ENCODE results near the gene CEP104. TPM values are rescaled to one million over a fixed set of nuclear protein-coding genes. Genes with fewer than 3 reads are reported as not detected.

CEP104 gene
- total and polyA plus RNA-seq, 9 of the 15 experiments (the other 6 are each of a cell fraction or from before 2014, with no cell fraction given), result 11.2 to 63.4 (median 42.6) TPM

- TF ChIP-seq CBFB (CRISPR knock-in tag; IDR thresholded peaks at IDR 0.05) (no peak), CUX1 (CRISPR knock-in tag; IDR thresholded peaks at IDR 0.05) (no peak), ZKSCAN1 (IDR thresholded peaks at IDR 0.05; ENCODE audit: low read depth, low read length) (no peak), E2F5 (CRISPR knock-in tag; IDR thresholded peaks at IDR 0.05) (no peak), HOMEZ (CRISPR knock-in tag; IDR thresholded peaks at IDR 0.05) (no peak), TCF7 (IDR thresholded peaks at IDR 0.05; ENCODE audit: borderline replicate concordance) (no peak), HDAC2 (IDR thresholded peaks at IDR 0.05) (no peak), ZEB2 (IDR thresholded peaks at IDR 0.05) (peak; percentile 32; the same call in 1 of the 2 replicates), RBBP5 (IDR thresholded peaks at IDR 0.05; ENCODE audit: borderline replicate concordance, insufficient read depth, low read length, poor library complexity, severe bottlenecking) (no peak), ZNF184 (CRISPR knock-in tag; IDR thresholded peaks at IDR 0.05) (no peak), ZC3H4 (CRISPR knock-in tag; IDR thresholded peaks at IDR 0.05; ENCODE audit: borderline replicate concordance) (no peak), EP400 (IDR thresholded peaks at IDR 0.05) (no peak), SAFB2 (IDR thresholded peaks at IDR 0.05; ENCODE audit: borderline replicate concordance, low read depth, low read length, severe bottlenecking) (no peak), RNF2 (IDR thresholded peaks at IDR 0.05) (0 out of 2 replicates have a peak, but pooled peaks have one; percentile 31), CBFA2T3 (IDR thresholded peaks at IDR 0.05) (peak; percentile 79), RB1 (IDR thresholded peaks at IDR 0.05; ENCODE audit: low read depth) (no peak), MTA2 (IDR thresholded peaks at IDR 0.05; ENCODE audit: low read depth) (no peak), ATF3 (IDR thresholded peaks at IDR 0.05) (peak; percentile 25; the same call in 1 of the 2 replicates), ATF3 (CRISPR knock-in tag; conservative IDR thresholded peaks at IDR 0.05) (no peak), CREM (IDR thresholded peaks at IDR 0.05; ENCODE audit: low read depth) (peak; percentile 55; the same call in 1 of the 2 replicates), ATF7 (IDR thresholded peaks at IDR 0.05) (0 out of 2 replicates have a peak, but pooled peaks have one; percentile 12), POLR3A (IDR thresholded peaks at IDR 0.05; ENCODE audit: borderline replicate concordance, extremely low read depth, insufficient read depth, insufficient read length) (no peak)
These were observed 49.2 kb downstream of the CEP104 start (continued) for GRCh38 chr1:3807769-3808168.
